ENCODE results near the gene DNASE1. TPM values are rescaled to one million over a fixed set of nuclear protein-coding genes. Genes with fewer than 3 reads are reported as not detected.

The DNASE1 gene
- total and polyA plus RNA-seq, 9 of the 15 experiments (the other 6 are each of a cell fraction or from before 2014, with no cell fraction given), result 0.53 to 10.1 (median 5.9) TPM

DNA sequence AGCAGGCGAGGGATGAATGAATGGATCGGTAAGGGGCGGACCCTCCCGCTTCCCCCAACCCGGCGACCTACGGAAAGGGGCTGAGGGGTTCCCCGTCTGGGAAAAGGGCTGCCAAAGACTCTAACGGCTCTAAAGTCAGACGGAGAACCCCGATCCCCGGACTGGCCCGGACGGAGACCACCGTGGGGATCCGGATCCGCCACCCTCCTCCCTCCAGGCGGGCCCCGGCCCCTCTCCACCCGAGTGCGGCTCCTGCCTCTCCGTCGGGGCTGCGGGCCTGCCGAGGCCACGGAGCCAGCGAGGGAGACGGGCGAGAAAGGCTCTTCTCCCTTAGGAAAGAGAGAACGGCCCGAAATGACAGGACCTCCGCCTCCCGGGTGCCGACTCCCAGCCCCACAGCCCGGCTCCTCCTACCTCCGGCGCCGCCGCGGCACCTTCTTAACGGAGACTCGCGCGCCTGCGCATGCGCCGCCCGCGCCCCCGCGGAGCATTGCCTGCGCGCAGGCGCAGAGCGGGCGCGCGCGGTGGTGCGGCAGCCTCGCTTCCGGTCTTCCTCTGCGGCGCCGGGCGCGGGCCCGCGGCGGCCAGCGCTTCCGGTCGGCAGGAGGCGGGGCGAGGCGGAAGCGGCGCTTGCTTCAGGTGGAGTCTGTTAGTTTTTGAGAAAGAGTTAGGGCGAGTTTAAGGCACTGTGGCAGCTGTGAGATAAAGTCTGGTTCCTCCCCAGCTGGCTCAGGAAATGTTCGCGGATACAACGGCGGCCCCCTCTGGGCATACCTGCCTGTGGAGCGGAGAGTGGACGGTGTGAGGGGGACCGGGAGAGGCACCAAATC, 43.1 kb upstream of the DNASE1 start, which contains the start of gene SLX4 (continued):
- TF ChIP-seq ZNF449 (CRISPR knock-in tag; IDR thresholded peaks at IDR 0.05) (no peak), HDAC2 (IDR thresholded peaks at IDR 0.05) (0 out of 2 replicates have a peak, but pooled peaks have one; percentile 66), MCM2 (IDR thresholded peaks at IDR 0.05; ENCODE audit: low read depth) (no peak), BMI1 (IDR thresholded peaks at IDR 0.05; ENCODE audit: low read length) (no peak)

DNA sequence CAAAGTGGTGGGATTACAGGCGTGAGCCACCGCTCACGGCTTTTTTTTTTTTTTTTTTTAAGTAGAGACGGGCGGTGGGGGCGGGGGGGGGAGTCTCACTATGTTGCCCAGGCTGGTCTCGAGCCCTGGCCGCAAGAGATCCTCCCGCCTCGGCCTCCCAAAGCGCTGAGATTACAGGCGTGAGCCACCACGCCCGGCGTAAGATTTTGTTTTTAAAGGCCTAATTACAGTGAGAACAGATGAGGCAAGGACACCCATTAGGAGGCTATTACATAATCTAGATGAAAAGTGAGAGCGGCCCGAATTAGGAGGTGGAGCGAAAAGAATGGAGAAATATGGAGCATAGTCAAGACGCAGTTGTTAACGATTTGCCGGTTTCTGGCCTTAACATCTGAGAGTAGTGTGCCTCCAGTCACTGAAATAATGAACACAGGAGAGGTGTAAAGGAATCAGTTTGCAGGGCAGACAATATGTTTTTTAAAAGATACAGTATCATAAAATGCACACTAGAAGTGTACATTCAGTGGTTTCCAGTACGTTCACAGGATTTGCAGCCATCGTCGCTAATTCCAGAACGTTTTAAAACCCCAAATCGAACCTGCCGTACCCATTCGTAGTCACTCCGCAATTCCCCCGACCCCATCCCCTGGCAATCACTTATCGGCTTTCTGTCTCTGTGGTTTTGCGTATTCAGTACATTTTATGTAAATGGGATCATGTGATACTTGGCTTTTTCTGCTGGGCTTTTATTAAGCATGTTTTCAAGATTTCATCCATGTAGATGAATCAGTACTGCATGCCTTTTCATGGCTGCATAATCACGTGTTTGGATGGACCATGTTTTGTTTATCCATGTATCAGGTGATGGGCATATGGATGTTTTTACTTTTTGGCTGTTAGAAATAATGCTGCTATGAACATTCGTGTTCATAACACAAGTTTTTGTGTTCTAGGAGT, 41.7 kb upstream of the DNASE1 start:
- peak overlapping the region; percentile 25; the same call in 1 of the 2 replicates for H2AFZ ChIP-seq (ENCODE audit: low read depth, low read length)
- peak overlapping the region; percentile 85 to 95 for H3K9ac ChIP-seq (ENCODE audit: insufficient read depth in 1 of 2, low read depth in 2 of 2, low read length in 2 of 2)
- no peaks in the 10 kb centered on the region for H3K27me3 ChIP-seq (ENCODE audit: control insufficient read depth in 2 of 2, insufficient read depth in 2 of 2, low read length in 2 of 2)
- no TSS peak for BruUV-seq (replicated peaks)
- ATAC-seq (peak; percentile 8), FAIRE-seq (peak; percentile 55), DNase-seq (ENCODE audit: extremely low read depth in 1 of 4, low spot score in 3 of 4) (peak in 2 of 4 experiments; percentile 9 to 47)
- no peaks in the 10 kb centered on the region for H3K9me3 ChIP-seq (replicated peaks; ENCODE audit: control insufficient read depth, insufficient read depth, low read depth, low read length)
- intact Hi-C loops (cut with micrococcal nuclease) (no loop called here), in situ Hi-C loops (cut with MboI) (no loop called here)
- POLR2A ChIA-PET, result interaction anchor here (0.7 kb wide), 1 partner anchor 291 kb away, joined by 3 read pairs; no protein-coding TSS in a partner anchor
- H4K20me1 ChIP-seq (replicated peaks; ENCODE audit: control insufficient read depth, insufficient read depth, low read length), result no peaks in the 10 kb centered on the region
- 3% methylated on average over 28 of the region's 34 CpGs for WGBS (ENCODE audit: insufficient coverage, low coverage, missing lambda C conversion rate)
- H3K4me3 ChIP-seq, result peak overlapping the region; percentile 96
- no peaks in the 10 kb centered on the region for H3K9me1 ChIP-seq (ENCODE audit: control insufficient read depth, insufficient read depth, low read length)
- peak overlapping the region; percentile 84 for H3K27ac ChIP-seq (ENCODE audit: extremely low read depth, low read depth, low read length)
- H3K79me2 ChIP-seq (ENCODE audit: control insufficient read depth, insufficient read depth, low read length), result peaks cover 60% of the 10 kb centered on the region
- peaks cover 21 to 28% of the 10 kb centered on the region in 2 experiments; a peak in 4 of 5 replicates for H3K4me1 ChIP-seq (replicated peaks in 1 of 2; ENCODE audit: control insufficient read depth in 2 of 2, insufficient read depth in 2 of 2, low read length in 2 of 2)
- H3K4me2 ChIP-seq (ENCODE audit: insufficient read depth, low read length), result peak overlapping the region; percentile 89
- CTCF ChIA-PET (ENCODE audit: low intra/inter-chr PET ratio), result no interaction called here
- peaks cover 10% of the 10 kb centered on the region; the same call in 2 of the 3 replicates for H3K36me3 ChIP-seq (ENCODE audit: control insufficient read depth, insufficient read depth, low read length)
- TF ChIP-seq ZNF316 (IDR thresholded peaks at IDR 0.05) (no peak), NONO (IDR thresholded peaks at IDR 0.05; ENCODE audit: low read depth in 2 of 2, low read length in 1 of 2) (no peak), CXXC5 (CRISPR knock-in tag; IDR thresholded peaks at IDR 0.05) (peak; percentile 28), KDM1A (IDR thresholded peaks at IDR 0.05) (peak; percentile 33 to 71; a peak in 3 of 4 replicates), ESRRA (IDR thresholded peaks at IDR 0.05; ENCODE audit: borderline replicate concordance, low read depth) (peak; percentile 45; the same call in 1 of the 2 replicates), ZNF121 (CRISPR knock-in tag; conservative IDR thresholded peaks at IDR 0.05) (peak; percentile 86)
- TF ChIP-seq, protein P1, sequence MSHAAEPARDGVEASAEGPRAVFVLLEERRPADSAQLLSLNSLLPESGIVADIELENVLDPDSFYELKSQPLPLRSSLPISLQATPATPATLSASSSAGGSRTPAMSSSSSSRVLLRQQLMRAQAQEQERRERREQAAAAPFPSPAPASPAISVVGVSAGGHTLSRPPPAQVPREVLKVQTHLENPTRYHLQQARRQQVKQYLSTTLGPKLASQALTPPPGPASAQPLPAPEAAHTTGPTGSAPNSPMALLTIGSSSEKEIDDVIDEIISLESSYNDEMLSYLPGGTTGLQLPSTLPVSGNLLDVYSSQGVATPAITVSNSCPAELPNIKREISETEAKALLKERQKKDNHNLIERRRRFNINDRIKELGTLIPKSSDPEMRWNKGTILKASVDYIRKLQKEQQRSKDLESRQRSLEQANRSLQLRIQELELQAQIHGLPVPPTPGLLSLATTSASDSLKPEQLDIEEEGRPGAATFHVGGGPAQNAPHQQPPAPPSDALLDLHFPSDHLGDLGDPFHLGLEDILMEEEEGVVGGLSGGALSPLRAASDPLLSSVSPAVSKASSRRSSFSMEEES (CRISPR knock-in tag; IDR thresholded peaks at IDR 0.05), result peak; percentile 91
- TF ChIP-seq, protein P2, sequence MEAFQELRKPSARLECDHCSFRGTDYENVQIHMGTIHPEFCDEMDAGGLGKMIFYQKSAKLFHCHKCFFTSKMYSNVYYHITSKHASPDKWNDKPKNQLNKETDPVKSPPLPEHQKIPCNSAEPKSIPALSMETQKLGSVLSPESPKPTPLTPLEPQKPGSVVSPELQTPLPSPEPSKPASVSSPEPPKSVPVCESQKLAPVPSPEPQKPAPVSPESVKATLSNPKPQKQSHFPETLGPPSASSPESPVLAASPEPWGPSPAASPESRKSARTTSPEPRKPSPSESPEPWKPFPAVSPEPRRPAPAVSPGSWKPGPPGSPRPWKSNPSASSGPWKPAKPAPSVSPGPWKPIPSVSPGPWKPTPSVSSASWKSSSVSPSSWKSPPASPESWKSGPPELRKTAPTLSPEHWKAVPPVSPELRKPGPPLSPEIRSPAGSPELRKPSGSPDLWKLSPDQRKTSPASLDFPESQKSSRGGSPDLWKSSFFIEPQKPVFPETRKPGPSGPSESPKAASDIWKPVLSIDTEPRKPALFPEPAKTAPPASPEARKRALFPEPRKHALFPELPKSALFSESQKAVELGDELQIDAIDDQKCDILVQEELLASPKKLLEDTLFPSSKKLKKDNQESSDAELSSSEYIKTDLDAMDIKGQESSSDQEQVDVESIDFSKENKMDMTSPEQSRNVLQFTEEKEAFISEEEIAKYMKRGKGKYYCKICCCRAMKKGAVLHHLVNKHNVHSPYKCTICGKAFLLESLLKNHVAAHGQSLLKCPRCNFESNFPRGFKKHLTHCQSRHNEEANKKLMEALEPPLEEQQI (IDR thresholded peaks at IDR 0.05), result no peak
